Measurements from ENCODE around the gene UGDH. TPM values are rescaled to one million over a fixed set of nuclear protein-coding genes. Genes with fewer than 3 reads are reported as not detected.
A peak's percentile ranks its signal among the peaks of the same experiment; 100 is the strongest.

Gene UGDH
- total and polyA plus RNA-seq, 2 donors (not counting 3 experiments of a cell fraction or from before 2014, with no cell fraction given) = 41.3 to 62.1 TPM

DNA sequence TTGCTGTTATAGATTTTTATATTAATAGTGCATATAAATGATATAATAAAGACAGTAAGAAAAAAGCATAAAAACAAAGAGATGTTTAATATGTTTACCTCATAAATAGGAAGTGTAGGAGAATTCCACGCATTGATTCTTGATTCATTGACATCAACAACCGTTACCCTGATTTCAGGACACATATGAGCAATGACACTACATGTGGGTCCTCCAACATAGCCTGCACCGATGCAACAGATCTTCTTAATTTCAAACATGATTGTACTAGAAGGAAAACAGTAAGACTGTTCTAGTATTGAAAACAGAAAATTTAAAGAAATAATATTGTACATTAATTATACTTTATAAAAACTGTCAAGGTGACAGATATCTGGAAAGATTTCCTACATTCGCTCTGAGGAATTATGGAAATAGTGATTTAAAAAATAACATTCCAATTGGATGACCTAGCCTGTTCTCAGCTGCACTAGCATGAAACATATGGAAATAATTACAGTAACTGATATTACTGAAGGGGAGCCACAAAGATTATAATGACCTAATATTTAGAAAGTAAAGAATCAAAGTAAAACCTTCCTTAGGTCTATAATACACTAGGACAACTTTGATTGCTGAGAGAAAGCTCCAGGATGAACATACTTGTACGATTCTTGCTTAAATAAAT lies 5.9 kb downstream of the UGDH start:
- H4K20me1 ChIP-seq (replicated peaks; ENCODE audit: control insufficient read depth, extremely low read depth, insufficient read depth, low read length) = no peaks in the 10 kb centered on the region
- no peak overlapping the region for H2AFZ ChIP-seq (ENCODE audit: low read depth, low read length)
- BruUV-seq (replicated peaks) = no TSS peak
- peaks cover 0 to 1% of the 10 kb centered on the region in 2 experiments for H3K36me3 ChIP-seq (ENCODE audit: control insufficient read depth in 2 of 2, extremely low read depth in 1 of 2, insufficient read depth in 2 of 2, low read length in 2 of 2)
- no peak for FAIRE-seq
- POLR2A ChIA-PET = no interaction called here
- no peaks in the 10 kb centered on the region for H3K9me1 ChIP-seq (replicated peaks; ENCODE audit: control insufficient read depth, extremely low read depth, insufficient read depth, low read length)
- H3K4me1 ChIP-seq (ENCODE audit: control insufficient read depth, extremely low read depth, insufficient read depth, low read length) = peaks cover 16% of the 10 kb centered on the region
- peak; percentile 60 for DNase-seq (ENCODE audit: low read depth, low spot score)
- no peaks in the 10 kb centered on the region for H3K27me3 ChIP-seq (ENCODE audit: control insufficient read depth in 2 of 2, insufficient read depth in 2 of 2, low read length in 2 of 2)
- H3K27ac ChIP-seq (ENCODE audit: insufficient read depth, low read depth, low read length) = peak overlapping the region; percentile 51
- H3K9me3 ChIP-seq (replicated peaks; ENCODE audit: control insufficient read depth, insufficient read depth, low read length) = no peaks in the 10 kb centered on the region
- no peak overlapping the region for H3K4me3 ChIP-seq (replicated peaks in 1 of 3; ENCODE audit: insufficient read depth in 1 of 3, low read depth in 1 of 3, low read length in 3 of 3)
- H3K9ac ChIP-seq (replicated peaks; ENCODE audit: extremely low read depth, insufficient read depth, low read length) = no peak overlapping the region
- CTCF ChIA-PET = interaction anchor here (0.9 kb wide), 1 partner anchor 52 kb away, joined by 3 read pairs; no protein-coding TSS in a partner anchor
- dilution Hi-C loops (cut with MboI; ENCODE audit: extremely low pct_ligation_motif_present, low sequenced_read_pairs) = no loop called here
- no peak for TF ChIP-seq GATA2 (IDR thresholded peaks at IDR 0.05; ENCODE audit: insufficient read depth, insufficient read length, low read depth, low read length)
- no peak for TF ChIP-seq POLR2AphosphoS5 (IDR thresholded peaks at IDR 0.05; ENCODE audit: insufficient read depth, low read depth, low read length)
- no peak for TF ChIP-seq EZH2 (IDR thresholded peaks at IDR 0.05; ENCODE audit: borderline replicate concordance, low read depth, low read length, severe bottlenecking)
- TF ChIP-seq MYC (IDR thresholded peaks at IDR 0.05; ENCODE audit: low read depth, low read length) = no peak
- no peak for TF ChIP-seq POLR2A (IDR thresholded peaks at IDR 0.05; ENCODE audit: low read depth, low read length)
- TF ChIP-seq FOS (IDR thresholded peaks at IDR 0.05; ENCODE audit: borderline replicate concordance, insufficient read depth, low read length) = no peak
- intact Hi-C loops (cut with micrococcal nuclease) = loop anchor here (10.0 kb wide), 1 partner anchor 267 kb away; no protein-coding TSS in a partner anchor
- peaks cover 62% of the 10 kb centered on the region for H3K79me2 ChIP-seq (ENCODE audit: control insufficient read depth, insufficient read depth, low read length)
- peak overlapping the region; percentile 41 for H3K4me2 ChIP-seq (ENCODE audit: insufficient read depth, low read length)

DNA sequence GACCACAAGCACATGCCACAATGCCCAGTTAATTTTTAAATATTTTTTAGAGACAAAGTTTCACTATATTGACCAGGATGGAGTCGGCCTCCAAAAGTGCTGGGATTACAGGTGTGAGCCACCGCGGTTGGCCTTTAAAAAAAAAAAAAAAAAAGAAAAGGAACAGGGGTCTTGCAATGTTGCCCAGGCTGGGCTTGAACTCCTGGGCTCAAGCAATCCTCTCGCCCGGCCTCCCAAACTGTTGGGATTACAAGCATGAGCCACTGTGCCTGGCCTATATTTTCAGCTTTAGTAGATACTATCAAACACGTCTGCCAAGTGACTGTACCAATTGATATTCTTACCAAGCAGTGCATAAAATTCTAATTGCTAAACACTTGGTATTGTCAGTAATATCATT lies 8.8 kb downstream of the UGDH start:
- DNase-seq (ENCODE audit: low read depth, low spot score) = no peak
- no peak overlapping the region for H2AFZ ChIP-seq (ENCODE audit: low read depth, low read length)
- BruUV-seq (replicated peaks) = no TSS peak
- no peak overlapping the region for H3K9ac ChIP-seq (replicated peaks; ENCODE audit: extremely low read depth, insufficient read depth, low read length)
- ChIA-PET POLR2A (interaction anchor here (0.7 kb wide), 1 partner anchor 35 kb away, joined by 4 read pairs; no protein-coding TSS in a partner anchor), CTCF (interaction anchor here (1.0 kb wide), 1 partner anchor 49 kb away, joined by 3 read pairs; no protein-coding TSS in a partner anchor)
- no peak overlapping the region for H3K4me3 ChIP-seq (replicated peaks in 1 of 3; ENCODE audit: insufficient read depth in 1 of 3, low read depth in 1 of 3, low read length in 3 of 3)
- FAIRE-seq = no peak
- intact Hi-C loops (cut with micrococcal nuclease) (no loop called here), dilution Hi-C loops (cut with MboI; ENCODE audit: extremely low pct_ligation_motif_present, low sequenced_read_pairs) (no loop called here)
- H3K36me3 ChIP-seq (ENCODE audit: control insufficient read depth in 2 of 2, extremely low read depth in 1 of 2, insufficient read depth in 2 of 2, low read length in 2 of 2) = peaks cover 0 to 2% of the 10 kb centered on the region in 2 experiments
- H3K4me1 ChIP-seq (ENCODE audit: control insufficient read depth, extremely low read depth, insufficient read depth, low read length) = peaks cover 11% of the 10 kb centered on the region
- H3K27ac ChIP-seq (ENCODE audit: insufficient read depth, low read depth, low read length) = no peak overlapping the region
- no peaks in the 10 kb centered on the region for H4K20me1 ChIP-seq (replicated peaks; ENCODE audit: control insufficient read depth, extremely low read depth, insufficient read depth, low read length)
- no peak overlapping the region for H3K4me2 ChIP-seq (ENCODE audit: insufficient read depth, low read length)
- no peak for TF ChIP-seq FOS (IDR thresholded peaks at IDR 0.05; ENCODE audit: borderline replicate concordance, insufficient read depth, low read length)
- TF ChIP-seq GATA2 (IDR thresholded peaks at IDR 0.05; ENCODE audit: insufficient read depth, insufficient read length, low read depth, low read length) = no peak
- no peak for TF ChIP-seq POLR2AphosphoS5 (IDR thresholded peaks at IDR 0.05; ENCODE audit: insufficient read depth, low read depth, low read length)
- no peak for TF ChIP-seq POLR2A (IDR thresholded peaks at IDR 0.05; ENCODE audit: low read depth, low read length)
- no peak for TF ChIP-seq MYC (IDR thresholded peaks at IDR 0.05; ENCODE audit: low read depth, low read length)
- TF ChIP-seq JUN (IDR thresholded peaks at IDR 0.05; ENCODE audit: borderline replicate concordance, insufficient read depth, insufficient read length, low read depth) = no peak
- no peak for TF ChIP-seq EZH2 (IDR thresholded peaks at IDR 0.05; ENCODE audit: borderline replicate concordance, low read depth, low read length, severe bottlenecking)
- TF ChIP-seq, protein P1, sequence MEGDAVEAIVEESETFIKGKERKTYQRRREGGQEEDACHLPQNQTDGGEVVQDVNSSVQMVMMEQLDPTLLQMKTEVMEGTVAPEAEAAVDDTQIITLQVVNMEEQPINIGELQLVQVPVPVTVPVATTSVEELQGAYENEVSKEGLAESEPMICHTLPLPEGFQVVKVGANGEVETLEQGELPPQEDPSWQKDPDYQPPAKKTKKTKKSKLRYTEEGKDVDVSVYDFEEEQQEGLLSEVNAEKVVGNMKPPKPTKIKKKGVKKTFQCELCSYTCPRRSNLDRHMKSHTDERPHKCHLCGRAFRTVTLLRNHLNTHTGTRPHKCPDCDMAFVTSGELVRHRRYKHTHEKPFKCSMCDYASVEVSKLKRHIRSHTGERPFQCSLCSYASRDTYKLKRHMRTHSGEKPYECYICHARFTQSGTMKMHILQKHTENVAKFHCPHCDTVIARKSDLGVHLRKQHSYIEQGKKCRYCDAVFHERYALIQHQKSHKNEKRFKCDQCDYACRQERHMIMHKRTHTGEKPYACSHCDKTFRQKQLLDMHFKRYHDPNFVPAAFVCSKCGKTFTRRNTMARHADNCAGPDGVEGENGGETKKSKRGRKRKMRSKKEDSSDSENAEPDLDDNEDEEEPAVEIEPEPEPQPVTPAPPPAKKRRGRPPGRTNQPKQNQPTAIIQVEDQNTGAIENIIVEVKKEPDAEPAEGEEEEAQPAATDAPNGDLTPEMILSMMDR (IDR thresholded peaks at IDR 0.05; ENCODE audit: extremely low read depth in 1 of 2, insufficient read depth in 1 of 2, low read depth in 1 of 2, low read length in 2 of 2) = no peak
- TF ChIP-seq MAX (IDR thresholded peaks at IDR 0.05; ENCODE audit: insufficient read depth, insufficient read length) = no peak
- H3K79me2 ChIP-seq (ENCODE audit: control insufficient read depth, insufficient read depth, low read length) = peaks cover 42% of the 10 kb centered on the region
- no peaks in the 10 kb centered on the region for H3K9me3 ChIP-seq (replicated peaks; ENCODE audit: control insufficient read depth, insufficient read depth, low read length)
- no peaks in the 10 kb centered on the region for H3K27me3 ChIP-seq (ENCODE audit: control insufficient read depth in 2 of 2, insufficient read depth in 2 of 2, low read length in 2 of 2)
- no peaks in the 10 kb centered on the region for H3K9me1 ChIP-seq (replicated peaks; ENCODE audit: control insufficient read depth, extremely low read depth, insufficient read depth, low read length)
